22Rv1 (cell line): ENCODE results near the gene SLC13A3.
"Not testable (repeated sequence)": the region's sequence is repeated elsewhere in the genome, so short reads cannot be mapped to it uniquely, and the experiment has no call there.

Experiments used
- ZFX ChIP-seq: fragments of 450-650 bp; IDR thresholded peaks from 2 replicates; pipeline ENCODE4 v1.6.1; 2017; ENCODE audit warnings: antibody characterized with exemption, borderline replicate concordance
- TF ChIP-seq, protein P1 (sequence below): fragments of 450-650 bp; IDR thresholded peaks from 2 replicates; pipeline ENCODE4 v1.5.1; 2017; ENCODE audit warnings: mild to moderate bottlenecking

DNA sequence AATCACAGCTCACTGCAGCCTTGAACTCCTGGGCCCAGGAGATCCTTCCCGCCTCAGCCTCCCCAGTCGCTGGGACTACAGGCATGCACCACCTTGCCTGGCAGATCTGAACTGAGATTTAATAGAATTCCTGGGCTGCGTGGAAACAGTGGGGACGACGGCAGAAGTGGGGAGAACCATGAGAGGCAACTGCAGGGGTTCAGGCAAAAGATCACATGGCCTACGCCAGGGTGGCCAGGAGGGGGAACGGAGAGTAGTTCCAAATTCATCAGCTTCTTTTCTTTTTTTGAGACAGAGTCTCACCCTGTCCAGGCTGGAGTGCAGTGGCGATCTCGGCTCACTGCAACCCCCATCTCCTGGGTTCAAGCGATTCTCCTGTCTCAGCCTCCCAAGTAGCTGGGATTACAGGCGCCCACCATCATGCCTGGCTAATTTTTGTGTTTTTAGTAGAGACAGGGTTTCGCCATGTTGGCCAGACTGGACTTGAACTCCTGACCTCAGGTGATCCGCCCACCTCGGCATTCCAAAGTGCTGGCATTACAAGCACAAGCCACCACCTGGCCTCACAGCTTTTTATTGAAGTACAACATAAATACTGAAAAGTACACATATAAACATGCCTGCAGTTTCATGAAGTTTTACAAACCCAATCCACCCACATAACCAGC is 25.5 kb upstream of the SLC13A3 start:
- TF ChIP-seq, protein P1, sequence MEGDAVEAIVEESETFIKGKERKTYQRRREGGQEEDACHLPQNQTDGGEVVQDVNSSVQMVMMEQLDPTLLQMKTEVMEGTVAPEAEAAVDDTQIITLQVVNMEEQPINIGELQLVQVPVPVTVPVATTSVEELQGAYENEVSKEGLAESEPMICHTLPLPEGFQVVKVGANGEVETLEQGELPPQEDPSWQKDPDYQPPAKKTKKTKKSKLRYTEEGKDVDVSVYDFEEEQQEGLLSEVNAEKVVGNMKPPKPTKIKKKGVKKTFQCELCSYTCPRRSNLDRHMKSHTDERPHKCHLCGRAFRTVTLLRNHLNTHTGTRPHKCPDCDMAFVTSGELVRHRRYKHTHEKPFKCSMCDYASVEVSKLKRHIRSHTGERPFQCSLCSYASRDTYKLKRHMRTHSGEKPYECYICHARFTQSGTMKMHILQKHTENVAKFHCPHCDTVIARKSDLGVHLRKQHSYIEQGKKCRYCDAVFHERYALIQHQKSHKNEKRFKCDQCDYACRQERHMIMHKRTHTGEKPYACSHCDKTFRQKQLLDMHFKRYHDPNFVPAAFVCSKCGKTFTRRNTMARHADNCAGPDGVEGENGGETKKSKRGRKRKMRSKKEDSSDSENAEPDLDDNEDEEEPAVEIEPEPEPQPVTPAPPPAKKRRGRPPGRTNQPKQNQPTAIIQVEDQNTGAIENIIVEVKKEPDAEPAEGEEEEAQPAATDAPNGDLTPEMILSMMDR: not testable (repeated sequence)
- TF ChIP-seq ZFX: not testable (repeated sequence)
